Ectodermal cell (in vitro differentiated cells): ENCODE results near the gene NDRG2.

Experiments
- H3K27ac ChIP-seq: 2 replicates; pipeline ENCODE4 v1.7.0; 2013; ENCODE audit warnings: mild to moderate bottlenecking, low read depth, low read length; ENCODE audit not compliant: insufficient read depth, poor library complexity, severe bottlenecking
- H3K27me3 ChIP-seq: 2 replicates; pipeline ENCODE4 v1.7.0; 2013; ENCODE audit warnings: mild to moderate bottlenecking, low read length; ENCODE audit not compliant: insufficient read depth, control insufficient read depth, poor library complexity, severe bottlenecking
- H3K36me3 ChIP-seq: one replicate; pipeline ENCODE4 v1.7.0; 2013; ENCODE audit warnings: low read length; ENCODE audit not compliant: control insufficient read depth, insufficient read depth
- H3K4me1 ChIP-seq: one replicate; pipeline ENCODE4 v1.7.0; 2013; ENCODE audit warnings: low read length; ENCODE audit not compliant: control insufficient read depth, insufficient read depth
- H3K4me3 ChIP-seq: 2 replicates; pipeline ENCODE4 v1.7.0; 2013; ENCODE audit warnings: low read depth, low read length, control low read depth; ENCODE audit not compliant: insufficient read depth
- H3K9me3 ChIP-seq: 2 replicates; pipeline ENCODE4 v1.7.0; 2013; ENCODE audit warnings: mild to moderate bottlenecking, low read length, moderate library complexity; ENCODE audit not compliant: control insufficient read depth
- WGBS, 2 experiments: methylation state at CpG; one replicate each; pipeline ENCODE4 v1.1.7; 2013; ENCODE audit warnings: missing lambda C conversion rate in 2 of 2; 5-methylcytosine and 5-hydroxymethylcytosine counted together

Gene NDRG2

GRCh38 chr14:21034707-21035106 is 9.8 kb upstream of the NDRG2 start, which contains the start of gene RNASE13:
TSS of gene RNASE13 (minus strand) at chr14:21034807. CDS start at chr14:21034288, 519 bp downstream.
- H3K27me3 ChIP-seq = no peaks in the 10 kb centered on the region
- WGBS, 2 experiments = 87 to 90% methylated on average over 5 of the region's 5 CpGs
- H3K4me1 ChIP-seq = peaks cover 4% of the 10 kb centered on the region
- no peak within 1 kb of the TSS for H3K27ac ChIP-seq
- H3K4me3 ChIP-seq = no peak within 1 kb of the TSS
- H3K36me3 ChIP-seq = no peaks in the 10 kb centered on the region
- no peaks in the 10 kb centered on the region for H3K9me3 ChIP-seq

GRCh38 chr14:21033133-21033698 is 8.4 kb upstream of the NDRG2 start:
- Histone ChIP-seq H3K27ac (no peak overlapping the region), H3K4me1 (no peaks in the 10 kb centered on the region), H3K9me3 (no peaks in the 10 kb centered on the region), H3K27me3 (no peaks in the 10 kb centered on the region), H3K4me3 (no peak overlapping the region), H3K36me3 (no peaks in the 10 kb centered on the region)
- WGBS, 2 experiments = 91 to 96% methylated on average over 4 of the region's 4 CpGs

- Histone ChIP-seq H3K4me1 (no peaks in the 10 kb centered on the region), H3K27me3 (no peaks in the 10 kb centered on the region), H3K27ac (no peak overlapping the region), H3K36me3 (no peaks in the 10 kb centered on the region), H3K4me3 (no peak overlapping the region), H3K9me3 (no peaks in the 10 kb centered on the region)
- 85 to 92% methylated on average over 4 to 5 of the region's 5 CpGs for WGBS, 2 experiments
These were observed 7.7 kb upstream of the NDRG2 start for GRCh38 chr14:21032326-21033132.

GRCh38 chr14:21030531-21030930 is 5.7 kb upstream of the NDRG2 start:
- WGBS, 2 experiments = 90 to 92% methylated on average over 12 of the region's 12 CpGs
- Histone ChIP-seq H3K36me3 (no peaks in the 10 kb centered on the region), H3K4me3 (no peak overlapping the region), H3K27ac (no peak overlapping the region), H3K27me3 (peaks cover 16% of the 10 kb centered on the region), H3K4me1 (peaks cover 12% of the 10 kb centered on the region), H3K9me3 (no peaks in the 10 kb centered on the region)

GRCh38 chr14:21029917-21030316 is 5.1 kb upstream of the NDRG2 start, which contains the start of gene TPPP2:
TSS of gene TPPP2 (plus strand) at chr14:21030217. CDS start at chr14:21030582, 365 bp downstream.
- Histone ChIP-seq H3K27me3 (peaks cover 22% of the 10 kb centered on the region), H3K36me3 (no peaks in the 10 kb centered on the region), H3K27ac (no peak within 1 kb of the TSS), H3K4me1 (peaks cover 12% of the 10 kb centered on the region), H3K4me3 (no peak within 1 kb of the TSS), H3K9me3 (no peaks in the 10 kb centered on the region)
- 86 to 98% methylated on average over 5 of the region's 5 CpGs for WGBS, 2 experiments

- Histone ChIP-seq H3K27ac (no peak overlapping the region), H3K9me3 (no peaks in the 10 kb centered on the region), H3K27me3 (peaks cover 52% of the 10 kb centered on the region), H3K4me3 (no peak overlapping the region), H3K36me3 (no peaks in the 10 kb centered on the region), H3K4me1 (peaks cover 16% of the 10 kb centered on the region)
- 49 to 55% methylated on average over 3 of the region's 3 CpGs for WGBS, 2 experiments
These were observed 2.1 kb upstream of the NDRG2 start for GRCh38 chr14:21026988-21027315.

- Histone ChIP-seq H3K27me3 (peaks cover 57% of the 10 kb centered on the region), H3K36me3 (no peaks in the 10 kb centered on the region), H3K27ac (no peak overlapping the region), H3K4me3 (no peak overlapping the region), H3K9me3 (no peaks in the 10 kb centered on the region), H3K4me1 (peaks cover 16% of the 10 kb centered on the region)
- WGBS, 2 experiments = 56 to 58% methylated on average over 6 to 7 of the region's 7 CpGs
These were observed 1.6 kb upstream of the NDRG2 start for GRCh38 chr14:21026274-21026987.

GRCh38 chr14:21025371-21026273 is 761 bp upstream of the NDRG2 start:
- Histone ChIP-seq H3K4me1 (peaks cover 16% of the 10 kb centered on the region), H3K4me3 (peak overlapping the region; percentile 46), H3K9me3 (no peaks in the 10 kb centered on the region), H3K27ac (no peak overlapping the region), H3K36me3 (no peaks in the 10 kb centered on the region), H3K27me3 (peaks cover 58% of the 10 kb centered on the region)
- 1% methylated on average over 51 to 54 of the region's 58 CpGs for WGBS, 2 experiments

- Histone ChIP-seq H3K27me3 (peaks cover 58% of the 10 kb centered on the region), H3K27ac (no peak overlapping the region), H3K4me1 (peaks cover 16% of the 10 kb centered on the region), H3K36me3 (no peaks in the 10 kb centered on the region), H3K9me3 (no peaks in the 10 kb centered on the region), H3K4me3 (peak overlapping the region; percentile 46)
- 32 to 36% methylated on average over 17 of the region's 17 CpGs for WGBS, 2 experiments
These were observed 860 bp downstream of the NDRG2 start for GRCh38 chr14:21023817-21024584.
